GM21367 (cell line): Measurements from ENCODE around the gene FCER2.
"Not testable (repeated sequence)": the region's sequence is repeated elsewhere in the genome, so short reads cannot be mapped to it uniquely, and the experiment has no call there.

Experiments
- ATAC-seq: cut with Tn5 transposase; IDR thresholded peaks from one replicate; pipeline ENCODE4 v1.9.1; 2021; ENCODE audit not compliant: unreplicated experiment

FCER2 gene

GRCh38 chr19:7650148-7650547, 51.8 kb downstream of the FCER2 start:
- no peak for ATAC-seq

DNA sequence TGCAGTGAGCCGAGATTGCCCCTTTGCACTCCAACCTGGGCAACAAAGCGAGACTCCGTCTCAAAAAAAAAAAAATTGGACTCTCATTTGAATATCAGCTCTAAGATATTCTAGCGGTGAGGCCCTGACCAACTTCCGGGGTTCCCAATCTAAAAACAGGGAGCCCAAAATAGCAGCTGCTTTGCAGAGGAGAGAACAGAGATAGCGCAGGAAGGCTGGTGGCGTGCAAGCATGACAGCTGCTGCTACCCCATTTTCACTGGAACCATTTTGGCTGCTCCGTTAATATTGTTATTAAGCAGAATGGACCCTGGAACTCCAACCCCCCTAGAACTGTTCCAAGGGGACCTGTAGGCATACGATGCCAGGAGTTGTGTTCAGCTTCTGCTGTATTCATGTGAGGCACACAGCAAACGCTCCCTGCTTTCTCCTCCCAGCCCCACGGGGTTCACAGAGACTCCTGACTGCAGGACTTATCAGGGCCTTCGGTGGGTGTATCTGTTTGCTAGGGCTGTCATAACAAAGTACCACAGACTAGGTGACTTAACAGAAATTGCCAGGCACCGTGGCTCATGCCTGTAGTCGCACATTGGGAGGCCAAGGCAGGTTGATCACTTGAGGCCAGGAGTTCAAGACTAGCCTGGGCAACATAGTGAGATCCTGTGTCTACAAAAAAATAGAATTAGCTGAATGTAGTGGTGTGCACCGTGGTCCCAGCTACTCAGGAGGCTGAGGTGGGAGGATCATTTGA, 53.5 kb downstream of the FCER2 start:
- ATAC-seq, result no peak

- ATAC-seq, result no peak
Measured at GRCh38 chr19:7647156-7647555, 54.8 kb downstream of the FCER2 start.

- ATAC-seq, result no peak
Measured at GRCh38 chr19:7646426-7646700, 55.6 kb downstream of the FCER2 start.

- no peak for ATAC-seq
Measured at GRCh38 chr19:7645656-7646425, 56.1 kb downstream of the FCER2 start.

DNA sequence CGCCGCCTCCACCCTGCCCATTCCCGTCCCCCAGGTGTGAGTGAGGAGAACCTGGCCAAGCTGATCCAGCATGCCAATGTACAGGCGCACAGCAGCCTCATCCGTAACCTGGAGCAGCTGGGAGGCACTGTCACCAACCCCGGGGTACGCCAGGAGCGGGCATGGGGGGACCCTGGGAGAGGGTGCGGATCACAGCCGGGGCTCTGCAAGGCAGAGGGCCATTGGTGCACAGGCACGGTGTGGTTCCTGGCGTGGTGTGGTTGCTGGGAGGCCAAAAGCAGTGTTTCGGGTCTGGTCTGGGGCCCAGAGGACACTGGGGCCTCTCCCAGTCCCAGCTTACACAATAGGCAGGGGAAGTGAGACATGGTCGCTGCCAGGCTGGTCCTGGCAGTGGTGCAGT, 56.8 kb downstream of the FCER2 start:
- no peak for ATAC-seq

DNA sequence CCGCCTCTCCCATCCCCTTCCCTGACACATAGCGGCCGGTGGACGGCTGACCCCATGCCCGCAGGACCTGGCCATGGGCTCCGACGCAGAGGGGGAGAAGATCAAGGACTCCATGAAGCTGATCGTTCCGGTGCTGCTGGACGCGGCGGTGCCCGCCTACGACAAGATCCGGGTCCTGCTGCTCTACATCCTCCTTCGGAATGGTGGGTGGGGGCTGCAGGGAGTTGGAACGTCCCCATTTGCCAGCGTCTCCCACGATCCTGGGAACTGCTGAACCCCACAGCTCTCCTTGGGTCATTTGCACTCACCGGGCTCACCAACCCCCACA, 57.4 kb downstream of the FCER2 start:
- no peak for ATAC-seq

GRCh38 chr19:7643629-7644549, 58.0 kb downstream of the FCER2 start:
- not testable (repeated sequence) for ATAC-seq

DNA sequence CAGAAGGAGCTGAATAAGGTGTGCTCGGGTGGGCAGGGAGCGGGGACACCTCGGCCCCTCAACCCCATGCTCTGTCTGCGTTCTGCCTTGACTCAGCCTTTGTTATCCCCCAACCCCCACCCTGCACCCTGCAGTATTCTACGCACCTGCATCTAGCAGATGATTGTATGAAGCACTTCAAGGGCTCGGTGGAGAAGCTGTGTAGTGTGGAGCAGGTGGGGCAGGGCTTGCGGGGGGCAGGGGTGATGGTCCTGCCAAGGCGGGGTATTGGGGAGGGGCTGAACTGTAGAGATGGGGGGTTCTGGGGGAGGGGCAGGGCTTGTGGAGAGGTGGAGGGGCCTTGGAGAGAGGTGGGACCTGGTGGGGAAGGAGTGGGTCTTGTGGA, 58.9 kb downstream of the FCER2 start:
- no peak for ATAC-seq

DNA sequence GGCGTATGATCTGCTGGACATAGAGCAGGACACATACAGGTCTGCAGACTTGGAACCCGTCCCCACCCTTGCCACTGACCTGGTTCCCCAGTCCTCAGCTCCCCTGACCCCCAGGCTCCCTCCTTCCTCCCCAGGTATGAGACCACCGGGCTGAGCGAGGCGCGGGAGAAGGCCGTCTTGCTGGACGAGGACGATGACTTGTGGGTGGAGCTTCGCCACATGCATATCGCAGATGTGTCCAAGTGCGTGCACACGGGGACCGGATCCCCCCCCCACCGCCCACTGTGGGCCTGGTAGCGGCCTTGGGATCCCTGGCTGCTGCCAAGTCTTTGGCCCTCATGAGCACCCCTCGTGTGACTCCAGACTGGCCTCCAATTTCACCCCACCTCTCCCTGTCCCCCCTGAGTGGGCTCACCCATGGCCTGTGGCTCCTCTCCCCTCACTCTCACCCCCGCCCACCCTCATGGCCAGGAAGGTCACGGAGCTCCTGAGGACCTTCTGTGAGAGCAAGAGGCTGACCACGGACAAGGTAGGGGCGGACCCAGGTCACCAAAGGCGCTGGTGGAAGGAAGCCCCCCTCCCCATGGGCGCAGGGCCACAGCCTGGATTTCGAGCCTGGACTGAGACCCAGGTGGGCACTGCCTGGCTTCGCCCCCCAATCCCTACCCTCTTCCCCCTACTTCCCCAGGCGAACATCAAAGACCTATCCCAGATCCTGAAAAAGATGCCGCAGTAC, 59.5 kb downstream of the FCER2 start:
- no peak for ATAC-seq

GRCh38 chr19:7641290-7642276, 60.3 kb downstream of the FCER2 start:
- ATAC-seq, result no peak

- no peak for ATAC-seq
Measured at GRCh38 chr19:7640803-7641202, 61.1 kb downstream of the FCER2 start.

DNA sequence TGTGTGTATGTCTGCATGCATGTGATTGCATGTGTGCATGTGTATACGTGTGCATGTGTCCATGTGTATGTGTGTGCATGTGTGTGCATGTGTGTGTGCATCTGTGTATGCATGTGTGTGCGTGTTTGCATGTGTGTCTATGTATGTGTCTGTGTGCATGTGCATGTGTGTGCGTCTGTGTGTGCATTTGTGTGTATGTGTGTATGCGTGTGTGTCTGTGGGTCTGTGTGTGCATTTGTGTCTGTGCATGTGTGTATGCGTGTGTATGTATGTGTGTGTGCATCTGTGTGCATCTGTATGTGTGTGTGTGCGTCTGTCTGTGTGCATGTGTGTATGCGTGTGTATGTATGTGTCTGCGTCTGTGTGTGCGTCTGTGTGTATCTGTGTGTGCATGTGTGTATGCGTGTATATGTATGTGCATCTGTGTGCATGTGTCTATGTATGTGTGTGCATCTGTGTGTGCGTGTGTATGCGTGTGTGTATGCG, 62.0 kb downstream of the FCER2 start:
- no peak for ATAC-seq

- ATAC-seq, result no peak
Measured at GRCh38 chr19:7638802-7639465, 63.0 kb downstream of the FCER2 start.
